Activated naive CD4-positive, alpha-beta T cell treated with anti-CD3 and anti-CD28 coated beads, Interleukin-2, amount 50 U/mL, for 24 hours (primary cell): ENCODE measurements around the gene ZNF273.
"Not testable (repeated sequence)": the region's sequence is repeated elsewhere in the genome, so short reads cannot be mapped to it uniquely, and the experiment has no call there.

ENCODE experiments used
- H3K27ac Mint-ChIP-seq: one replicate; pipeline ENCODE4 v1.8.0; 2021; ENCODE audit warnings: mild to moderate bottlenecking, mixed read lengths
- H3K27me3 Mint-ChIP-seq: one replicate; pipeline ENCODE4 v1.8.0; 2021; ENCODE audit warnings: mixed read lengths
- H3K36me3 Mint-ChIP-seq: one replicate; pipeline ENCODE4 v1.8.0; 2021; ENCODE audit warnings: mixed read lengths
- H3K4me1 Mint-ChIP-seq: one replicate; pipeline ENCODE4 v1.8.0; 2021; ENCODE audit warnings: mixed read lengths
- H3K4me3 Mint-ChIP-seq: one replicate; pipeline ENCODE4 v1.8.0; 2021; ENCODE audit warnings: mild to moderate bottlenecking, mixed read lengths
- H3K9me3 Mint-ChIP-seq: one replicate; pipeline ENCODE4 v1.8.0; 2021; ENCODE audit warnings: mixed read lengths

Gene ZNF273

DNA sequence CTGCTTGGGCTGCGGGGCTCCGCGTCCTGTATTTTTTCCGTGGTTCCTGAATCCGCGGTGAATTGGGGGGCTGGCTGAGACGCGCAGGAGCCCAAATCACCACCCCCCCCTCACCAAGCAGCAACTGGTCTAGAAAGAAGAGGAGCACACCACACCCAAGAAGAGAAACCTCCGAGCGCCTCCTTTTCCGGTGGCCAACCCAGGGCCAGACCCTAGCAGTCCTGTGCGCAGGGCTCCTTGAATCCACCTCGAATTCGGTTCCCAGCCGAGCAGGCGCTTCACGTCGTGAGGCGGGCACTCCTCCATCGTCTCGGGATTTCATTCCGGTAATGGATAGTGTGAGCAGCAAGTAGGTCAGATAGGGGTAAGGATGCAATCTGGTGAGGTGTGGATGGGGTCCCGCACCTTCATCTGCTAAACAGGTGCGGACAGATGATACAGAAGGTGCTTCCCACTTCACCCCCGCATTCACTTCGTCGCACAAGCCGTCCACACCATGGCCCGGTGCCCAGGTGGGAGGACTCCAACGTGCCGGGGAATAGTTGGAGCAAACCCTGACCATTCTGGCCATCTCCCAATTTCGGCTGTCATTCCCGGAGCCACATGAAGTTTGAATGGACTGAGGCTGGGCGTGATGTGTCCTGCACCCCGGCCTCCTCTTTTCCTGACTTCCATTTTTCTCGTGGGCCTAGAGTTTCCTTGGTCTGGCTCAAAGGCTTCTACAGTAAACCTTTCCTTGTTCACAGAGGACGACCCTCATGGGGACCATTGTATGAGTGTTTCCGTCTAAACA, 19.8 kb upstream of the ZNF273 start:
- H3K9me3 Mint-ChIP-seq: no peaks in the 10 kb centered on the region
- H3K4me1 Mint-ChIP-seq: peaks cover 13% of the 10 kb centered on the region
- peaks cover 47% of the 10 kb centered on the region for H3K27me3 Mint-ChIP-seq
- peak overlapping the region; percentile 72 for H3K4me3 Mint-ChIP-seq
- H3K27ac Mint-ChIP-seq: no peak overlapping the region
- H3K36me3 Mint-ChIP-seq: no peaks in the 10 kb centered on the region

DNA sequence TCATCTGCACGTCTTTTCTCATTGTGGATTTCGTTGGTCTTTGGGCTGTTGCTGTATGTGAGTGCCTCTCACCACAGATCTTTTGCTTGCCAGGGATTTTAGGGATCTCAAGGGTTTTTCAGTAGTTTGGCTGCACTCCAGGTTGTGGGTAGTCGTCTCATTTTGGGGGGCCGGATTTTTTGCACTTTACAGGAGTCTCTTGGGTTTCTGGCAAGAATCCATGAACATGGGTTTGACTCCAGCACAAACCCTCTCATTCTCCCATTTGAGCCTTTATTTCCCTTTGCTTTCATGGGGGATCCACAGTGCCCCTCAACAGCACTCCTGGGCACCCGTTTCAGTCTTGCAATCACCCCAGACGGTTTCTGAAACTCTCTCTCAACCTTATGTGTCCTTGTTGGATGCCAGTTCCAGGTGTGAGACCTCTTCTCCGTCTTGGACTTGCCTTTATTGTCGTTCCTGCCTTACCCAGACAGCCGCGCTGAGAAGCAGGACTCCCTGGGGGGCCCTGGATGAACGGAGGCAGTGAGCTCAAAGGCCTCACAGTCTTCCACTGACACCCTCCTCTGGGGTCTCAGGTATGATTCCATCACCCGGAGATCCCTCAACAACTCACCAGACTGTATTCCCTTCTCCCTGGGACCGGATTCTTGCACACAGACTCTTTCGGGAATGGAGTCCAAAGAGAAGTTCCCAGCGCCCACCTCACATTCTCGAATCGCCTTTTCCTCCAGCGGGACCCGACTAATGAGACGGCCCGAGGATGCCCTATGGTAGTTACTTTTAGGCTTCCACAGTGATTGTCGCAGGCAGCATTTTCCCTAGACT, 18.8 kb upstream of the ZNF273 start:
- Mint-ChIP-seq H3K9me3 (no peaks in the 10 kb centered on the region), H3K27me3 (peaks cover 50% of the 10 kb centered on the region), H3K36me3 (no peaks in the 10 kb centered on the region), H3K4me3 (no peak overlapping the region), H3K4me1 (peaks cover 19% of the 10 kb centered on the region), H3K27ac (no peak overlapping the region)

GRCh38 chr7:64884913-64885370, 18.1 kb upstream of the ZNF273 start:
- Mint-ChIP-seq H3K9me3 (no peaks in the 10 kb centered on the region), H3K4me3 (no peak overlapping the region), H3K27me3 (peaks cover 53% of the 10 kb centered on the region), H3K4me1 (peaks cover 19% of the 10 kb centered on the region), H3K27ac (no peak overlapping the region), H3K36me3 (no peaks in the 10 kb centered on the region)

DNA sequence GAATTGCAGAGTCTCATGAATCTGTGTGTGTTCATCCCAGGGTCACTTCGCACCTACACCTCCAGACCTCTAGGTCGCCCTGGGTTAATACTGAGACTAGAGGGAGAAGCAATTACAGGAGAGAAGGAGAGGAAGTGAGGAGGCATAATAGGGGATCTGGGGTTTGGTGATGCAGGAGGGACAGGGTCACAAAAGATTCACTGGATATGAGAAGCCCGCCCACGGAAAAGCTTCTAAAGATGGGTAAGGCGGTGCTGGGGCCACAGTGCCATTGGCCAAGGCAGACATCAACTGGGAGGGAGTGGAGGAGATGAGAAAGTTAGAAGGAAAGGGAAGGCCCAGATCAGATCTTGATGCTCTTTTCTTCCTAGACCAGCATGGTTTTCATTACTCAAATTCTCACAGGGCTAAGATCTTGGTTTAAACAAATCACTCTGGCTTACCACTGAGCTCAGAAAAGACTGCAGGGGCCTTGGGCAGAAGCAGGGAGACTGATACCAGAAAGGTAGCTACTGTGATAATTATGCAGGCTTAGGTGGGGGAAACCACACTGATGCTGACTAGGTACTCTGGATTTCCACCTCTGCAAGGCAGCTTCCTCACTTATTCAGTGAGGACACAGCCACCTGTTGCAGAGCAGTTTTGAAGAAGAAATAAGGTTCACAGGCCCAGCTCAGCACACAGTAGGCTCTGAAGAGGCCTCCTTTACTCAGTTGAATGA, 17.4 kb upstream of the ZNF273 start:
- Mint-ChIP-seq H3K9me3 (no peaks in the 10 kb centered on the region), H3K4me3 (no peak overlapping the region), H3K27me3 (peaks cover 53% of the 10 kb centered on the region), H3K36me3 (no peaks in the 10 kb centered on the region), H3K27ac (no peak overlapping the region), H3K4me1 (peaks cover 19% of the 10 kb centered on the region)

- Mint-ChIP-seq H3K27ac (no peak overlapping the region), H3K36me3 (no peaks in the 10 kb centered on the region), H3K27me3 (peaks cover 50% of the 10 kb centered on the region), H3K9me3 (no peaks in the 10 kb centered on the region), H3K4me3 (no peak overlapping the region), H3K4me1 (peaks cover 19% of the 10 kb centered on the region)
Measured at GRCh38 chr7:64886956-64887545, 16.0 kb upstream of the ZNF273 start.

- Mint-ChIP-seq H3K27me3 (peaks cover 48% of the 10 kb centered on the region), H3K4me3 (peak overlapping the region; percentile 88), H3K9me3 (no peaks in the 10 kb centered on the region), H3K36me3 (no peaks in the 10 kb centered on the region), H3K27ac (no peak overlapping the region), H3K4me1 (peaks cover 12% of the 10 kb centered on the region)
Measured at GRCh38 chr7:64887756-64888508, 15.1 kb upstream of the ZNF273 start.

DNA sequence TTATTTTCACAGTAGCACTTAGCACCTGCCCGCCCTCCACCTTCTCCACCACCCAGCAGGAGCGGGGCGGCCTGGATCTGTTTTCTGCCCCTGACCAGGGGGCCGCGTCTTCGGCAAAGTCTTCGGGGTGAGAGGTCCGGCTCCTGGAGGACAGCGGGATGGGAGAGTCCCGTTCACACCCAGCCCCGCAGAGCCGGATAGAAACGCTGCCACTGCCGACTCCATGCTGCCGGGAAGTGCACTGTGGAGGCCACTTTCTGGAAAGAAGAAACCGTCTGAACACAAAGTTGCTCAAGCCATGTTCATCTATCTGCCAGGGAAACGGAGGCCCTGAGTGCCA, 14.5 kb upstream of the ZNF273 start:
- Mint-ChIP-seq H3K9me3 (no peaks in the 10 kb centered on the region), H3K4me1 (peaks cover 11% of the 10 kb centered on the region), H3K27ac (no peak overlapping the region), H3K27me3 (peaks cover 43% of the 10 kb centered on the region), H3K36me3 (no peaks in the 10 kb centered on the region), H3K4me3 (peak overlapping the region; percentile 88)

GRCh38 chr7:64888901-64889685, 14.0 kb upstream of the ZNF273 start:
- no peaks in the 10 kb centered on the region for H3K36me3 Mint-ChIP-seq
- peaks cover 39% of the 10 kb centered on the region for H3K27me3 Mint-ChIP-seq
- peak overlapping the region; percentile 88 for H3K4me3 Mint-ChIP-seq
- no peaks in the 10 kb centered on the region for H3K9me3 Mint-ChIP-seq
- H3K27ac Mint-ChIP-seq: no peak overlapping the region
- peaks cover 11% of the 10 kb centered on the region for H3K4me1 Mint-ChIP-seq

GRCh38 chr7:64889686-64890162, 13.3 kb upstream of the ZNF273 start:
- peaks cover 11% of the 10 kb centered on the region for H3K4me1 Mint-ChIP-seq
- H3K27ac Mint-ChIP-seq: no peak overlapping the region
- peak overlapping the region; percentile 19 for H3K4me3 Mint-ChIP-seq
- H3K27me3 Mint-ChIP-seq: peaks cover 33% of the 10 kb centered on the region
- H3K36me3 Mint-ChIP-seq: no peaks in the 10 kb centered on the region
- H3K9me3 Mint-ChIP-seq: no peaks in the 10 kb centered on the region

DNA sequence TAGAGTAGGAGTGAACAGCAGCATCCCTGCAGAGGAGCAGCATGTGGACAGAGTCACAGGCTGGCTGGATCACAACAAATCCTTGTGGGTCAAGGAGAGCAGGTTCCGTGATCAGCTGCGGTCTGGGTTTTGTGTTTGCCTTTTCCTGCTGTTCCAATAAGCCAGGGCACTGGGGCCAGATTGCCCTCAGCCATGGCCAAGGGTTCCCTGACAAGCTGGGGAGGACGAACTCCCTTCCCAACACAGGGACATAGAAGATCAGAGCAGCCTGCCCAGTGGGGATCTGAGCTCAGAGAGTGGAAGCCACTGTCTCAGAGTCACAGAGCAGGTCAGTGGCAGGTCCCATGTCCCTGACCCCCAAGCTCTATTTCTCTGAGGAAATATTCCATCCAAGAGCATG, 12.8 kb upstream of the ZNF273 start:
- not testable (repeated sequence) for H3K36me3 Mint-ChIP-seq, H3K27ac Mint-ChIP-seq, H3K4me3 Mint-ChIP-seq, H3K9me3 Mint-ChIP-seq
- H3K27me3 Mint-ChIP-seq: peaks cover 30% of the 10 kb centered on the region
- H3K4me1 Mint-ChIP-seq: peaks cover 11% of the 10 kb centered on the region

DNA sequence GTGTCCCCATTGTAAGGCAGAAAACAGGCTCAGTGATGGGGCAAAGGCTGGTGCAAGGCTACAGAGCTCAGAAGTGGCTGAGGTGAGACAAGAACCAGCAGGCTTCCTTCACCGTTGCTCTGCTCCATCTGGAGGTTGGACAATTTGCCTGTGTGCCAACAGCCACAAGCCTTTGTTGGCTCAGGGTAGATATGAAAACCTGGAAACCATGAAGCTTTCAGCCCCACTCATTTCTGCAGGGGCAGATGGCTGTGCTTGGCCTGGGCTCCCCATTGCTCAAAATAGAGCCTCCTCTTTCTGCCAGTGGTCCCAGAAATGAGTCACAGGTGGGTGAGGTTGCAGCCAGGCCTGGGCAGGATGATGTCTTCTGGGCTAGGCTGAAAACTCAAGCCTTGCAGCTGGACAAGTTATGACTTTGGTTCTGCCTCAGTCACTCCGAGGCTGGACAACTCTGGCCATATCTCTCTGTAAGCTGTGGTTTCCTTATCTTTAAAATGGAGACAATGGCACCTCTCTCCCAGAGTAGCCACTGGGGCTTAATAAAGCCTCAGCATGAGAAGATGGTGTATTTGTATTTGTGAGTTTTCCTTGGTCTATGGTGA, 12.2 kb upstream of the ZNF273 start:
- Mint-ChIP-seq H3K4me1 (peaks cover 11% of the 10 kb centered on the region), H3K36me3 (no peaks in the 10 kb centered on the region), H3K9me3 (no peaks in the 10 kb centered on the region), H3K27ac (no peak overlapping the region), H3K27me3 (peaks cover 24% of the 10 kb centered on the region), H3K4me3 (no peak overlapping the region)

DNA sequence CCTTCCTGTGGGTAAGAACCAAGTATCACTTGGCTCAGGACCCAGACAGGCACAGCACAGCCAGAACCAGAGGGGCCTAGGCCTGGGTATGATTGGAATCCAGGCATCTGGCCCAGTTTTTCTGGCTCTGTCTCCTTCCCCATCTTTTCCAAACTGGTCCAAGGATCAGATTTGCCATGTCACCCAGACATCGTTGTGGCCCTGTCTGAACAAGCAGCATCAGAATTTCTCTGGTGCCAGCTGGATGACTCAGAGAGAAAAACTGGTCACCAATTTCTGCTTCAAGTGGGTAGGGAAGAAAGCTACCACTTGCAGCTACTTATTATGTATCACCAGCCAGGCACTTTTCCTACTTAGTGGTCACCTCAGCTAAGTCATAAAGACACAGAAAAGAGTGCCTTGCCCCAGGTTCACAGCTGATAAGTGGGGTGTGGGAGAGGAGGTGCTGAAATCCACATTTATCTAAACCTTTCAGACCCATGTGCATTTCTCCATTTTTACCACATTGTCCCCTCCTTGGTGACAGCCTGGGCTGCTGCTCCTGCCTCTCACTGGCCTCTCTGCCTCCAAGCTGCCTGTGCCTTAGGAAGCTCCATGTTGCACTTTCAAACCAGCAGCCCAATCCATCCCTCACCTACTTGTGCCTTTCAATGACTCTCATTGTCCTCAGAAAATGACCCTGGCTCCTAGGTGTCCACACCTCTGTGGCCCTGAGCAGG, 11.6 kb upstream of the ZNF273 start:
- not testable (repeated sequence) for H3K36me3 Mint-ChIP-seq, H3K4me3 Mint-ChIP-seq, H3K27ac Mint-ChIP-seq, H3K9me3 Mint-ChIP-seq
- Mint-ChIP-seq H3K27me3 (peaks cover 21% of the 10 kb centered on the region), H3K4me1 (peaks cover 11% of the 10 kb centered on the region)

DNA sequence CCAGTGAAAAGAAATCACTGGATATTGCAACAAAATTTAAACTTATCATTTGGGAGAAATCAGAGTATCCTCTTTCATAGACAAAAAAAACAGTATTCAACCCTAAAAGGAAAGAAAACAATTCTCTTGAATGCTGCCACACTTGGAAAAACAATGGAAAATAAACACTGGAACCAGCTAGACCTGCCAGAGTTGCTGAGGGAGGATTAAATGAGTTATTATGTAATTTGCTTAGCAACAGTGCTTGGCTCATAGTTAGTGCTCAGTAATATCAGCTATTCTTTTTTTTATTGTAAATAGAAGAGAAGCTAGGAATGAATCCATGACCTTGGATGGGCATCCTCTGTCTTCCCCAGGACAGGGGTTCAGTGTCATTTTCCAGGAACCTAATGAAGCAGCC, 11.0 kb upstream of the ZNF273 start:
- peaks cover 11% of the 10 kb centered on the region for H3K4me1 Mint-ChIP-seq
- H3K27me3 Mint-ChIP-seq: peaks cover 20% of the 10 kb centered on the region
- no peak overlapping the region for H3K27ac Mint-ChIP-seq
- H3K36me3 Mint-ChIP-seq: no peaks in the 10 kb centered on the region
- H3K9me3 Mint-ChIP-seq: no peaks in the 10 kb centered on the region
- no peak overlapping the region for H3K4me3 Mint-ChIP-seq
